ENCODE measurements around the gene PPP1R8.
"Not testable (repeated sequence)": the region's sequence is repeated elsewhere in the genome, so short reads cannot be mapped to it uniquely, and the experiment has no call there.

PPP1R8 gene

GRCh38 chr1:27830621-27831440, at the start of gene PPP1R8:
Gene PPP1R8, plus strand, starts transcription at chr1:27830782. Its CDS starts 54 bp downstream, at chr1:27830836.
- DNase-seq, result peak; percentile 97

- no peak for DNase-seq
Measured at GRCh38 chr1:27782950-27783349, 47.6 kb upstream of the PPP1R8 start.

- DNase-seq, result no peak
Measured at GRCh38 chr1:27784700-27785099, 45.9 kb upstream of the PPP1R8 start.

GRCh38 chr1:27785781-27786455, 44.7 kb upstream of the PPP1R8 start:
- DNase-seq, result no peak

GRCh38 chr1:27787895-27788294, 42.7 kb upstream of the PPP1R8 start:
- DNase-seq, result no peak

- no peak for DNase-seq
Measured at GRCh38 chr1:27789540-27790041, 41.0 kb upstream of the PPP1R8 start.

- not testable (repeated sequence) for DNase-seq
Measured at GRCh38 chr1:27790270-27790669, 40.3 kb upstream of the PPP1R8 start.

GRCh38 chr1:27795601-27796000, 35.0 kb upstream of the PPP1R8 start:
- DNase-seq, result no peak

GRCh38 chr1:27804791-27805190, 25.8 kb upstream of the PPP1R8 start:
- DNase-seq, result no peak

- DNase-seq, result no peak
Measured at GRCh38 chr1:27806758-27807157, 23.8 kb upstream of the PPP1R8 start.

GRCh38 chr1:27807385-27807784, 23.2 kb upstream of the PPP1R8 start:
- DNase-seq, result no peak

GRCh38 chr1:27808131-27808530, 22.5 kb upstream of the PPP1R8 start:
- DNase-seq, result not testable (repeated sequence)

- no peak for DNase-seq
Measured at GRCh38 chr1:27809883-27810282, 20.7 kb upstream of the PPP1R8 start.

- DNase-seq, result no peak
Measured at GRCh38 chr1:27811741-27812500, 18.7 kb upstream of the PPP1R8 start.

GRCh38 chr1:27816921-27817630, 13.5 kb upstream of the PPP1R8 start:
- no peak for DNase-seq

GRCh38 chr1:27821761-27822315, 8.7 kb upstream of the PPP1R8 start:
- DNase-seq, result no peak

GRCh38 chr1:27823784-27824183, 6.8 kb upstream of the PPP1R8 start:
- DNase-seq, result no peak

GRCh38 chr1:27824411-27824810, 6.2 kb upstream of the PPP1R8 start:
- no peak for DNase-seq

GRCh38 chr1:27829339-27829960, 1.1 kb upstream of the PPP1R8 start:
- DNase-seq, result not testable (repeated sequence)

- DNase-seq, result no peak
Measured at GRCh38 chr1:27831568-27832410, 1.2 kb downstream of the PPP1R8 start.

GRCh38 chr1:27832762-27833161, 2.2 kb downstream of the PPP1R8 start:
- no peak for DNase-seq

Measured in NCI-H2171 treated with DMSO at 0.1 percent for 48 hours (cell line).